Neural crest cell (in vitro differentiated cells): ENCODE measurements around the gene OR56A1. TPM values are rescaled to one million over a fixed set of nuclear protein-coding genes. Genes with fewer than 3 reads are reported as not detected.
"Not testable (repeated sequence)": the region's sequence is repeated elsewhere in the genome, so short reads cannot be mapped to it uniquely, and the experiment has no call there.

Source experiments
- DNase-seq: peaks from one replicate; pipeline ENCODE4 v3.0.0; 2021; ENCODE audit warnings: low read depth, mixed read lengths, low spot score
- H3K27ac Mint-ChIP-seq: one replicate; pipeline ENCODE4 v1.8.0; 2021; ENCODE audit warnings: mild to moderate bottlenecking, mixed read lengths; ENCODE audit not compliant: unreplicated experiment
- H3K27me3 Mint-ChIP-seq: 2 replicates; pipeline ENCODE4 v1.8.0; 2021; ENCODE audit warnings: low read depth, mild to moderate bottlenecking, mixed read lengths
- H3K36me3 Mint-ChIP-seq: 2 replicates; pipeline ENCODE4 v1.8.0; 2021; ENCODE audit warnings: low read depth, mild to moderate bottlenecking, mixed read lengths
- H3K4me1 Mint-ChIP-seq: 2 replicates; pipeline ENCODE4 v1.8.0; 2021; ENCODE audit warnings: mixed read lengths
- H3K4me3 Mint-ChIP-seq: one replicate; pipeline ENCODE4 v1.8.0; 2021; ENCODE audit warnings: mild to moderate bottlenecking, mixed read lengths
- H3K9me3 Mint-ChIP-seq: 2 replicates; pipeline ENCODE4 v1.8.0; 2021; ENCODE audit warnings: mixed read lengths
- long read RNA-seq: library from polyadenylated mRNA; unstranded; transcript quantifications from one replicate; pipeline ENCODE4 v2.0.0, GENCODE V29; 2020
- total RNA-seq: library from RNA; stranded (reverse); gene quantifications from 2 replicates; pipeline ENCODE4 v1.2.1, GENCODE V29; 2021
- TF ChIP-seq, protein P1 (sequence below): fragments of 200-600 bp; sonication (generic); conservative IDR thresholded peaks from 2 replicates; pipeline ENCODE4 v1.5.0; 2021; ENCODE audit warnings: antibody characterized with exemption, mild to moderate bottlenecking

Gene OR56A1
- total RNA-seq = 0.14 and 0.16 TPM in 2 replicates
- long read RNA-seq = 0 reads

GRCh38 chr11:6030708-6031405, at the start of gene OR56A1:
OR56A1 (minus strand) TSS chr11:6030758; CDS start chr11:6027692, 3,066 bp downstream.
- Mint-ChIP-seq H3K27me3 (peaks cover 9% of the 10 kb centered on the region), H3K27ac (no peak within 1 kb of the TSS), H3K9me3 (no peaks in the 10 kb centered on the region), H3K4me1 (no peaks in the 10 kb centered on the region), H3K36me3 (no peaks in the 10 kb centered on the region), H3K4me3 (no peak within 1 kb of the TSS)
- no peak for DNase-seq
- TF ChIP-seq, protein P1, sequence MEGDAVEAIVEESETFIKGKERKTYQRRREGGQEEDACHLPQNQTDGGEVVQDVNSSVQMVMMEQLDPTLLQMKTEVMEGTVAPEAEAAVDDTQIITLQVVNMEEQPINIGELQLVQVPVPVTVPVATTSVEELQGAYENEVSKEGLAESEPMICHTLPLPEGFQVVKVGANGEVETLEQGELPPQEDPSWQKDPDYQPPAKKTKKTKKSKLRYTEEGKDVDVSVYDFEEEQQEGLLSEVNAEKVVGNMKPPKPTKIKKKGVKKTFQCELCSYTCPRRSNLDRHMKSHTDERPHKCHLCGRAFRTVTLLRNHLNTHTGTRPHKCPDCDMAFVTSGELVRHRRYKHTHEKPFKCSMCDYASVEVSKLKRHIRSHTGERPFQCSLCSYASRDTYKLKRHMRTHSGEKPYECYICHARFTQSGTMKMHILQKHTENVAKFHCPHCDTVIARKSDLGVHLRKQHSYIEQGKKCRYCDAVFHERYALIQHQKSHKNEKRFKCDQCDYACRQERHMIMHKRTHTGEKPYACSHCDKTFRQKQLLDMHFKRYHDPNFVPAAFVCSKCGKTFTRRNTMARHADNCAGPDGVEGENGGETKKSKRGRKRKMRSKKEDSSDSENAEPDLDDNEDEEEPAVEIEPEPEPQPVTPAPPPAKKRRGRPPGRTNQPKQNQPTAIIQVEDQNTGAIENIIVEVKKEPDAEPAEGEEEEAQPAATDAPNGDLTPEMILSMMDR = no peak

- TF ChIP-seq, protein P1 = no peak
- Mint-ChIP-seq H3K9me3 (peaks cover 10% of the 10 kb centered on the region), H3K27ac (no peak overlapping the region), H3K4me1 (peaks cover 7% of the 10 kb centered on the region), H3K4me3 (no peak overlapping the region), H3K27me3 (no peaks in the 10 kb centered on the region), H3K36me3 (peaks cover 5% of the 10 kb centered on the region)
- DNase-seq = no peak
Observed at GRCh38 chr11:6079463-6079862, 48.9 kb upstream of the OR56A1 start.

GRCh38 chr11:6077723-6078122, 47.2 kb upstream of the OR56A1 start:
- H3K4me1 Mint-ChIP-seq = peaks cover 7% of the 10 kb centered on the region
- H3K36me3 Mint-ChIP-seq = peaks cover 5% of the 10 kb centered on the region
- H3K27me3 Mint-ChIP-seq = no peaks in the 10 kb centered on the region
- TF ChIP-seq, protein P1 = no peak
- H3K27ac Mint-ChIP-seq = no peak overlapping the region
- no peak overlapping the region for H3K4me3 Mint-ChIP-seq
- H3K9me3 Mint-ChIP-seq = peaks cover 8% of the 10 kb centered on the region
- DNase-seq = no peak

DNA sequence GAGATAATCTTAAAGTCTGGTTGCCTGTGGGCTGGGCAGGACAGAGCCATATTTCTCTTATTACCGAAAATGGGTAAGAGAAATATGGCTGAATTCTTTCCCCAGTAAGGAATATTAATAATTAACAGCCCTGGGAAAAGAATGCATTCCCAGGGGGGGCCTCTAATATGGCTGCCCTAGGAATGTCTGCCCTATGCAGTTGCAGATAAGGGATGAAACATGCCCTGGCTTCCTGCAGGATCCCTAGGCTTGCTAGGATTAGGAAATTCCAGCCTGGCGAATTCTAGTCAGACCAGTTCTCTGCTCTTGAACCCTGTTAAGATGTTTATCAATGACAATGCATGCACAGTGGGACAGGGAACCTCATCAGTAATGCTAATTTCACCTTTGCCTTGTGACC, 45.9 kb upstream of the OR56A1 start:
- H3K27ac Mint-ChIP-seq, H3K4me3 Mint-ChIP-seq, H3K27me3 Mint-ChIP-seq, H3K4me1 Mint-ChIP-seq, DNase-seq, H3K36me3 Mint-ChIP-seq, H3K9me3 Mint-ChIP-seq: not testable (repeated sequence)

- Mint-ChIP-seq H3K4me1 (no peaks in the 10 kb centered on the region), H3K4me3 (no peak overlapping the region), H3K9me3 (no peaks in the 10 kb centered on the region), H3K27me3 (peaks cover 4% of the 10 kb centered on the region), H3K36me3 (no peaks in the 10 kb centered on the region), H3K27ac (no peak overlapping the region)
- no peak for DNase-seq
- TF ChIP-seq, protein P1 = no peak
Observed at GRCh38 chr11:6067502-6067901, 36.9 kb upstream of the OR56A1 start.

- no peaks in the 10 kb centered on the region for H3K9me3 Mint-ChIP-seq
- DNase-seq = no peak
- no peak overlapping the region for H3K4me3 Mint-ChIP-seq
- H3K36me3 Mint-ChIP-seq = no peaks in the 10 kb centered on the region
- H3K27me3 Mint-ChIP-seq = peaks cover 7% of the 10 kb centered on the region
- TF ChIP-seq, protein P1 = no peak
- no peaks in the 10 kb centered on the region for H3K4me1 Mint-ChIP-seq
- H3K27ac Mint-ChIP-seq = no peak overlapping the region
Observed at GRCh38 chr11:6062691-6063358, 32.3 kb upstream of the OR56A1 start.
